Measurements from ENCODE around the gene FAXDC2.
"Not testable (repeated sequence)": the region's sequence is repeated elsewhere in the genome, so short reads cannot be mapped to it uniquely, and the experiment has no call there.

FAXDC2 gene

GRCh38 chr5:154860765-154861164 is 10.4 kb upstream of the FAXDC2 start:
- no peak for DNase-seq

GRCh38 chr5:154860123-154860522 is 9.7 kb upstream of the FAXDC2 start:
- no peak for DNase-seq

- no peak for DNase-seq
These were observed 8.8 kb upstream of the FAXDC2 start for GRCh38 chr5:154858972-154859871.

GRCh38 chr5:154858297-154858971 is 8.0 kb upstream of the FAXDC2 start, which contains the start of gene CNOT8:
TSS of gene CNOT8 (plus strand) at chr5:154858627. CDS start at chr5:154863279, 4,652 bp downstream.
- DNase-seq = peak; percentile 96 to 98

GRCh38 chr5:154857530-154858296 is 7.3 kb upstream of the FAXDC2 start:
- DNase-seq = peak; percentile 96 to 97

- no peak for DNase-seq
These were observed 948 bp upstream of the FAXDC2 start for GRCh38 chr5:154851351-154851750.

- no peak for DNase-seq
These were observed 607 bp downstream of the FAXDC2 start for GRCh38 chr5:154849791-154850201.

GRCh38 chr5:154849264-154849785 is 1.1 kb downstream of the FAXDC2 start:
- no peak for DNase-seq

GRCh38 chr5:154844809-154845208 is 5.6 kb downstream of the FAXDC2 start:
- DNase-seq = peak; percentile 10 to 55

GRCh38 chr5:154842689-154843530 is 7.5 kb downstream of the FAXDC2 start:
- DNase-seq = no peak

GRCh38 chr5:154841273-154841661 is 9.1 kb downstream of the FAXDC2 start:
- DNase-seq = no peak

GRCh38 chr5:154840435-154841272 is 9.7 kb downstream of the FAXDC2 start:
- no peak for DNase-seq

- DNase-seq = no peak
These were observed 13.1 kb downstream of the FAXDC2 start for GRCh38 chr5:154837009-154837901.

- no peak for DNase-seq
These were observed 14.2 kb downstream of the FAXDC2 start for GRCh38 chr5:154836225-154836624.

GRCh38 chr5:154835701-154836052 is 14.7 kb downstream of the FAXDC2 start:
- not testable (repeated sequence) for DNase-seq

GRCh38 chr5:154834053-154834452 is 16.4 kb downstream of the FAXDC2 start:
- DNase-seq = no peak

GRCh38 chr5:154832804-154833203 is 17.6 kb downstream of the FAXDC2 start:
- DNase-seq = not testable (repeated sequence)

GRCh38 chr5:154831451-154831850 is 19.0 kb downstream of the FAXDC2 start:
- DNase-seq = no peak

GRCh38 chr5:154830596-154830995 is 19.8 kb downstream of the FAXDC2 start:
- no peak for DNase-seq

GRCh38 chr5:154830219-154830595 is 20.2 kb downstream of the FAXDC2 start:
- DNase-seq = no peak

Data from NCI-H2081 (cell line).